Left cardiac atrium (tissue), 4 donors: ENCODE results near the gene PRKCH. TPM values are rescaled to one million over a fixed set of nuclear protein-coding genes. Genes with fewer than 3 reads are reported as not detected.
"Not testable (repeated sequence)": the region's sequence is repeated elsewhere in the genome, so short reads cannot be mapped to it uniquely, and the experiment has no call there.

Source experiments
- ATAC-seq, 2 donors: fragments of 200-7000 bp; cut with Tn5 transposase; one replicate each; pipeline ENCODE4 v1.9.1; 2020; ENCODE audit warnings: mild to moderate bottlenecking in 2 of 2, moderate library complexity in 2 of 2
- DNase-seq: peaks from one replicate; pipeline ENCODE4 v3.0.0-alpha.2; 2020
- intact Hi-C, 2 donors: fragments of 100-400 bp; cut with DNase I; formaldehyde crosslinking; loops; one replicate each; pipeline versions ENCODE4 v1.14.1 to v1.15.1; 2022 to 2023
- total RNA-seq, 2 donors: library from RNA; stranded (reverse); fragmentation: NEBNext Ultra II Directional; extraction: Animal tissue kit (Norgen Biotek cat#: 25700); gene quantifications; one replicate each; pipeline ENCODE4 v1.2.1, GENCODE V29; 2021
- donor health status: DM: no; HTN: yes; CAD: no.
- donor health status: DM: no; HTN: yes; CAD: no; lungs with severe emphysema.
- donor health status: DM: yes; HTN: yes; CAD: no.
- donor health status: Dilated cardiomyopathy.

Gene PRKCH
- total RNA-seq, 2 donors from 2014 or later: 17.6 to 34.8 TPM

DNA sequence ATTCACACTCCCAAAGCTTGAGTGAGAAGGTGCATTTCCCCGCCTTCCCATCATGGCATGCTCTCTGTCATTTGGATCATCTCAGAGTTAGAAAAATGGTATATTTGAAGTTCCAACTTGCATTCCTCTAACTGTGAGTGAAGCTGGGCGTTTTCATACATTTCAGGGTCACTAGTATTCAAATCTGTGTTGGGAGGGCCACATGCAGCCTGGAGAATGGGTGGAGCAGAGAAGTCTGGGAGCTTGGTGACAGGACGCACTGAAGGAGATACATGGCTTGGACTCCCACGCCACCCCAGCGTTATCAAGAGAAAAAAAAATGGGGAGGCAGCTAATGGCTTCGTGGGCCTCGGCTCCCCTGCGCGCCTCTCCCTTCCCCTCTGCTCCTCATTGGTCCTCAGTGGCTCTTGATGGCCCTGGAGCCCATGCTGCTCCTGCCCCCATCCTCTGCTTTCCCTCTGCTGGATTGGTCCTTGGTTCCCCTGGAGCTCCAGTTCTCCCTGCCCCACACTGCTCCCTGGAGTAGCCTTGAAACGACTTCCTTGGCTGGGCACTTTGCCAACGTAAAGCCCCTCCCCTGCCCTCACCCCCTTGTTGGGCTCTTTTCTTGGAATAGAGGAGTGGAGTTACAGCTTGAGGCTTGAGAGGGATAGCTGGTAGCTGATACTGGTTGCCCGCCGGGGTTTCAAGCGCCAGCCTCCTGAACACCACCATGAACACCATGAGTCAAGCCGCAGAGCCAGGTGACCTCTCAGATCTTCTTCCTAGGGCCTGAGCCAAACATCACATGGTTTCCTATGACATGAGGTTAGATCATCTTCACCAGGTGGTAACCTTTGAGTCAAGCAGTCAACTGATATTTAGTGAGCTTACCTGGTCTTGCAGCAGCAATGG lies 139.6 kb downstream of the PRKCH start:
- no peak for DNase-seq
- intact Hi-C loops: loop anchor here (2.0 kb wide), 2 partner anchors 376 to 380 kb away; no protein-coding TSS in a partner anchor
- no peak for ATAC-seq

DNA sequence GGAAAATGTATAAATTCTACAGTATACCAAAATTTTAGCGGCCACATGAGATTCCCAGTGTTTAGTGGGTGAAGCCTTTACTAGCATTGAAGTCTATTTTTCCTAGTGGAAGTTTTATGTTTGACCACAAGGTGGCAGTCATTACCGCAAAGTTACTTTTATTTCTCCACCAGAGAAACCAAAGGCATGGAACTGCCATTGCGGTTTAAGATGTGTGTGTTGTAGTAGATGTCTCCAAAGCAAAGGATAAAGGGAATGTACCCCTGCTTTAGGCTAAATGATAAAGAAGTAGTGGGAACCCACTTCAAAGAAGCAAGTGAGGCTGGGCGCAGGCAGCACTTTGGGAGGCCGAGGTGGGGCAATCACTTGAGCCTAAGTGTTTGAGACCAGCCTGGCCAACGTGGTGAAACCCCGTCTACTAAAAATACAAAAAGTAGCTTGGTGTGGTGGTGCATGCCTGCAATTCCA lies 140.5 kb downstream of the PRKCH start:
- ATAC-seq (peak; percentile 51 to 52), DNase-seq (no peak)
- intact Hi-C loops: loop anchor here (2.0 kb wide), 3 partner anchors 269 to 379 kb away; no protein-coding TSS in a partner anchor

DNA sequence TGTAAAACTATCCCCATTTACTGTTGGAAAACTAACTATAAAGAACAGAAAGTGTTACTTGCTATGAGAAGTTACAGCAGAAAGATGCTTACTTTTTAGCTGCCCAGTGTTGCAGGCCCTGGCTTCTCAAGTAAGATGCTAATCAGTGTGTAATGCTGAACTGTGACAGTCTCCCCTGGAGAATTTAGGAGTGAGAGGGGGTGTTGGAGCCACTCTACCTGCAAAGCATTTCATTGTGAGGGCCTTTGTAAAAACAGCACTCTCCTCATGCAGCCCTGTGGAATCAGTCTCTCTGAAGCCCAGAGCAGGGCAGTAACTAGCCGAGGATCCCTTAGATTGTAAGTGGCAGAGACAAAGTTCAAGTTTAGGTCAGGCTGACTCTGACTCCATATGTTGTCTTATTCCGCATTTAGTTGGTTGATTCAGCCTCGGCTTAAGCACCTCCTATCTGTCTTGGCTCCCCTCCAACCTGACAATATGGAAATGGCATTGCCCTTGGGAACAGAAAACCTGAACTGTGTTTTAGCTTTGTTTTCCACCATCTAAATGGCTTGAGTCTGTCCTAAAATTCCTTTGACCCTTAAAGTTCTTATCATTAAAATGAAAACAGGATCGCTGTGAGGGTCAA lies 141.3 kb downstream of the PRKCH start:
- DNase-seq: no peak
- intact Hi-C loops: loop anchor here in 1 of 2 donors (2.0 kb wide), 1 partner anchor 268 kb away; no protein-coding TSS in a partner anchor
- peak in 1 of 2 donors; percentile 13 for ATAC-seq

DNA sequence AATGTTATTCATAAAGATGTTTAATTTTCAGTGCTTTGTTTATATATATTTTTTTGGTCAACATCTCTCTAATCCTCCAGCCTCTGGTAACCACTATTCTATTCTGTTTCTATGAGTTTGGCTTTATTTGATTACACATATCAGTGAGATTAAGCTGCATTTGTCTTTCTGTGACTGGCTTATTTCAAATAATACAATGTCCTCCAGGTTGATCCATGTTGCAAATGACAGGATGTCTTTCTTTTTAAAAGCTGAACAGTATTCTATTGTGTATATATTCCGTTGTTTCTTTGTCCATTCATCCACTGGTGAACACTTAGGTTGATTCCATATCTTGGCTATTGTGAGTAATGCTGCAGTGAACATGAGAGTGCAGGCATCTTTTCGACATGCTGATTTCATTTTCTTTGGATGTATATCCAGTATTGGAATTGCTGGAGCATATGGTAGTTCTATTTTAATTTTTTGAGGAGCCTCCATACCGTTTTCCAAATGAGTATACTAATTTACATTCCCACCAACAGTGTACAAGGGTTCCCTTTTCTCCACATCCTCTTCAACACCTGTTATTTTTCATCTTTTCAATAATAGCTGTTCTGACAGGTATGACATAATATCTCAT lies 142.4 kb downstream of the PRKCH start:
- intact Hi-C loops: loop anchor here in 1 of 2 donors (2.0 kb wide), 1 partner anchor 267 kb away; no protein-coding TSS in a partner anchor
- ATAC-seq (no peak), DNase-seq (no peak)

DNA sequence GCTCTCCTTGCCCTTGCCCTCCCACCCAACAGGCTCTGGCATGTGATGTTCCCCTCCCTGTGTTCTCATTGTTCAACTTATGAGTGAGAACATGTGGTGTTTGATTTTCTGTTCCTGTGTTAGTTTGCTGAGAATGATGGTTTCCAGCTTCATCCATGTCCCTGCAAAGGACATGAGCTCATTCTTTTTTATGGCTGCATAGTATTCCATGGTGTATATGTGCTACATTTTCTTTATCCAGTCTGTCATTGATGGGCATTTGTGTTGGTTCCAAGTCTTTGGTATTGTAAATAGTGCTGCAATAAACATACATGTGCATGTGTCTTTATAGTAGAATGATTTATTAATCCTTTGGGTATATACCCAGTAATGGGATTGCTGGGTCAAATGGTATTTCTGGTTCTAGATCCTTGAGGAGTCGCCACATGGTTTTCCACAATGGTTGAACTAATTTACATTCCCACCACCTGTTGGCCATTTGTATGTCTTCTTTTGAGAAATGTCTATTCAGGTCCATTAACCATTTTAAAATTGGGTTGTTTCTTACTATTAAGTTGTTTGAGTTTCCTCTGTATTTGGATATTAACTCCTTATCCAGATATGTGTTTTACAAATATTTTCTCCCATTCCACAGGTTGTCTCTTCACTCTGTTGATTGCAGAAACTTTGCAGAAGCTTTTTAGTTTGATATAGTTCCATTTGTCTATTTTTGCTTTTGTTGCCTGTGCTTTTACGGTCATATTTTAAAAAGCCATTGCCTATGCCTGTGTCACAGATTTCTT lies 143.4 kb downstream of the PRKCH start:
- not testable (repeated sequence) for DNase-seq, ATAC-seq
- intact Hi-C loops: loop anchor here in 1 of 2 donors (5.0 kb wide), 1 partner anchor 233 kb away; the partner anchor contains the start of gene HIF1A

DNA sequence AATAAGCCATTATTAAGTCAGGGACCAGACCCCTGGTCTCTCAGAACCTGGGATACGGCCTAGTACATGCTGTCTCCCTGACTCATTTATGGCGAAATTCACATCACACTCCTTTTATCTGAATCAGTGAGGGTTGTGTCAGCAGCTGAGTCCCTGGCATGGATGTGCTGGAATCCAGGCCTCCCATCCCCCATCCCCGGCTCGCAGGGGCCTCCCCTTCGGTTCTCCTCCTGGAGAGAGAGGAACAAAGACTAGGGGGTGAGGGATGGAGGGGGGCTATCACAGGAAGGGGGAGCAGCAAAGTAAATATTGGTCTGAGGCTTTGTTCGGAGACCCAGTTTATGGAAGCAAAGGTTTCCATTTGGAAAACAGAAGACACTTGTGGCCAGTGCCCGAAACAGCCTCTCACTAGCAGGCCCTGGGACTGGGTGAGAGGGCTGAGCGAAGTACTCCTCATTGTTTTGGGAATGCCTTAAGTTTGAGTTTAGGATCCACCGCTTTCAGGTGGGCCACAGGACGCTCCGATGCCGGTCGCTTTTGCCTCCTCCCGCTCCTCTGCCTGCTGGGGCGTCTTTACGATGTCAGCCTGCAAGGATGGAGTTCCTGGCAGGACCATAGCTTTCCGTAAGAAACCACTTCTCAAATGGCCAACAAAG lies 145.0 kb downstream of the PRKCH start:
- DNase-seq: peak; percentile 90
- intact Hi-C loops: loop anchor here in 1 of 2 donors (5.0 kb wide), 1 partner anchor 231 kb away; the partner anchor contains the start of gene HIF1A
- peak; percentile 81 to 91 for ATAC-seq

DNA sequence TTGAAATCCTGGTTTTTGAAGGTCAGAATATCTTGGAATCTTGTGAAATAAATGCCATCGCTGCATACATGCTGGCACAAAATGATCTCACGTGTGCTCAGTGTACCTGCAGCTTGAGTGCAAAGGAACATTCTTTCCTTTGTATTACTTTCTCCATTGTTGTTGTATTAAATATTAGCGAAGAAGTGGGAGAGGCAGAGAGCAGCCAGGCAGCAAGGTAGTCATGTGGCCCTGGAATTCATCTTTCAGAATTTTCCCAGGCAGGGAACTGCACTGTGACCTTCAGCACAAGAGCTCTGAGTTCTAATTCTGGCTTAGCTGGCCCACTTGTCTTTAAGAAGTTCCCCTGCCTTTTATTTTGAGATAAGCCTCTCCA lies 145.5 kb downstream of the PRKCH start:
- no peak for ATAC-seq
- DNase-seq: no peak
- intact Hi-C loops: loop anchor here in 1 of 2 donors (5.0 kb wide), 1 partner anchor 230 kb away; the partner anchor contains the start of gene HIF1A

DNA sequence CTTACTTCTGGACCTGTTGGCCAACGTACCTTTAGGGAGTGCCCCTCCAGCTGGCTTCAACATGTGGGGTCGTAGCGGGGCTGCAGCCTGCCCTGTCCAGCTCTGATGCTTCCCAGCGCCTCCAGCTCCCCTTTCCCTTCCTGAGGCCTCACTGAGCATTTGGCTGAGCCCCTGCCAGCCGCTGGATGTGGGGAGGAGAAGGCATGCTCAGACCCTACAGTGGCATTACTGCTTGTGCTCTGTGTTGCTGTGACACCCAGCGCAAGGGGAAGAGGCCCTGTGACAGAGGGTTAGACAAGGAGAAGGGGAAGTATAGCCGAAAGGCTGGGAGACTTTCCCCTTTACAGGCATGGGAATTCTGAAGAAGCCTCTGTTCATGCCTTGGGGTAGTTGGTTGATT lies 145.9 kb downstream of the PRKCH start:
- DNase-seq: no peak
- intact Hi-C loops: loop anchor here in 1 of 2 donors (5.0 kb wide), 1 partner anchor 230 kb away; the partner anchor contains the start of gene HIF1A
- peak in 1 of 2 donors; percentile 2 for ATAC-seq

DNA sequence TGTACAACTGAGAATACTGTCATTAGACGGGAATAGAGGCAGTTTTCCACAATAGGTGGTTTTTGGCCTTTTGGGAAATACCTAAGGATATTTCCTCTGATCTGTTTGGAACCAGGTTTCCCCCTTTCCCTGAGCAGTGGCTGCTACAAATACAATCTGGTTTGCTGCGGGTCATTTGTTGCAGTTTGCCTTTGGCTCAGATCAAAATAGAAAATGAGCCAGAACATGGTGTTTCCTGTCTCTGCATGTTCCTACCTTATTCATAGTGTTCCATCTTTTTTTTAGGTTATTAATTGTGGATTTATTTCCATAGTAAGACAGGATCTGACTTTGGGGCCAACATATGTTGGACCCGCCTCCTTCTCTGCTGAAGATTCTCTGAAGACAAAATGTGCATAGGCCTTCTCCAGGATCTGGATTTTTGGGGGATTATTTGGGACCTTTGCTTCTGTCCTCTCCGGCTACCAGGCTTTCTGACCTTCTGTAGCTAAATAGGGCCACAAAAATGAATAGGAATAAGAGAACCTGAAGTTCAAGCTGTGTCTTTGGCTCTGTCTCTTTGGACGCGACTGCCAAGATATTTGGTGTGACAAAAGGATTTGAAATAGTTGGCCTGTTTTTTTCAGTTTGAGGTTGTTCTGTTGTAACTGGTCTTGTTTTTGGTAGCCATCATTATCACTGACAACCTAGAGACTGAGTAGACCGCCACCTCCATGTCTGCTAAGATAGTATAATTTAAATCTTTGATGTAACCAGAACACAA lies 146.9 kb downstream of the PRKCH start:
- ATAC-seq (no peak), DNase-seq (no peak)
- intact Hi-C loops: loop anchor here in 1 of 2 donors (5.0 kb wide), 1 partner anchor 229 kb away; the partner anchor contains the start of gene HIF1A

DNA sequence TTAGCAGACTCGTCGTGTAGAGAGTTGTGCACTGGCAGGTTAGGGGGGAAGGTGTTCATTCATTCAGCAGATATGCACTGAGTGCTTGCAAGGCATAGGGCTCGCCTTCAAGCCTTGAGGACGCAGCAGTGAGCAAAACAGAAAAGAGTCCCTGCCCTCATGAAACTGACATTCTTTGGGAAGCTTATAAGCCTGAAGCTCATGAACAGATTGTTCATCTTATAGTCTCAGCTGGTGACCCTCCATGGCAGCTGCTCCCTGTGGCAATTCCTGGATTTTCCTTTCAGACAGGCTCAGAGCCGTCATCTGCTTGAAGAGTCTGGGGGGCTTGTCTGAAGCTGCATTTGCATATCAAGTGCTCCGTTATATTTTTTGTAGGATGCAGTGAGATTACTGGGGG lies 148.4 kb downstream of the PRKCH start:
- intact Hi-C loops: loop anchor here in 1 of 2 donors (5.0 kb wide), 1 partner anchor 228 kb away; the partner anchor contains the start of gene HIF1A
- ATAC-seq: no peak
- DNase-seq: no peak

DNA sequence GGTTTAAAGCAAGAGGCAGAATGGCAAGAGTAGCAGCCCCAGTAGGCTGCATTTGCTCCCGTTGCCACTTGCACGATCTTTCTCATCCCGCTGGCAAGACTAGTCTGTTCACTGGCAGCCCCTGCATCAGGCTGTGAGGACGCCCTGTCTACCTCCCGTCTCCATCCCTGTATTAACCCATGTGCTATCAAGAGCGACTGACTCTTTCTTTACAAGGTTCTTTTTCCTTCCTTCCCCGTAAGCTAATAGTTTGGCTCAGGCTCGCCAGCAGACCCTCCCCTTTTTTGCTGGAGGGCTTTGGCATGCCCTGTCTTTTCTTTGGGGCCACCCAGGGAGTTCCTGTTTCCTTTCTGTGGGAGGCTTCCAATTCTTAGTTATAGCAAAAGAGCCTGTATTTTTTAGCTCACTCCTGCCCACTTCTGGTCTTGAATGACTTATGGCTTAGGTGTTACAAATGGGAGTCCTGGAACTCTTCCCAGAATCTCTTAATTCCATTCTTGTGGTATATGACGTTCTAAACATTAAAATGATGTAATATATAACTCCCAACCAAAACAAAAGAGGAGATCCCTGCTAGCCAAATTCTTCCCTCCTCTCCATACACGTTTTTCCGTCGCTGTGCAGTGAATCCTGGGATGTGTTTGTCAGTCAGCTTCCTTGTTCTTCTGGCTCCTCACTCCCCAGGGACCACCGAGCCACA lies 149.0 kb downstream of the PRKCH start:
- ATAC-seq: peak in 1 of 2 donors; percentile 5
- peak; percentile 50 for DNase-seq
- intact Hi-C loops: no loop called here

DNA sequence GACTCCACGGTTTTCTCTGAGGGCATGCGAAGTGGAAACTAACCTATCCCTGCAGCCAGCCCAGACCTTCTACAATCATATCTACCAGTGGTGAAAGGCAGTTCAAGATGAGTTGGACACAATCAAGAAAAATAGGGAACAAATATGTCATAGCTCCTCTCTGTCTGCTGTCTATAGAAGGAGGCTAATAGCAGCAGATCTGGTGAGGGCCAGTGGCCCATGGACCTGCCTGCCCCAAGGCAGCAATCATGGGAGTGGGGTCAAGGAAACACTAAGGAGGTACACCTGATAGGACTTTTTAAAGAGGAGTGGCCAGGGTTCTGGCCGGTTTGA lies 149.5 kb downstream of the PRKCH start:
- DNase-seq (no peak), ATAC-seq (no peak)
- intact Hi-C loops: no loop called here

DNA sequence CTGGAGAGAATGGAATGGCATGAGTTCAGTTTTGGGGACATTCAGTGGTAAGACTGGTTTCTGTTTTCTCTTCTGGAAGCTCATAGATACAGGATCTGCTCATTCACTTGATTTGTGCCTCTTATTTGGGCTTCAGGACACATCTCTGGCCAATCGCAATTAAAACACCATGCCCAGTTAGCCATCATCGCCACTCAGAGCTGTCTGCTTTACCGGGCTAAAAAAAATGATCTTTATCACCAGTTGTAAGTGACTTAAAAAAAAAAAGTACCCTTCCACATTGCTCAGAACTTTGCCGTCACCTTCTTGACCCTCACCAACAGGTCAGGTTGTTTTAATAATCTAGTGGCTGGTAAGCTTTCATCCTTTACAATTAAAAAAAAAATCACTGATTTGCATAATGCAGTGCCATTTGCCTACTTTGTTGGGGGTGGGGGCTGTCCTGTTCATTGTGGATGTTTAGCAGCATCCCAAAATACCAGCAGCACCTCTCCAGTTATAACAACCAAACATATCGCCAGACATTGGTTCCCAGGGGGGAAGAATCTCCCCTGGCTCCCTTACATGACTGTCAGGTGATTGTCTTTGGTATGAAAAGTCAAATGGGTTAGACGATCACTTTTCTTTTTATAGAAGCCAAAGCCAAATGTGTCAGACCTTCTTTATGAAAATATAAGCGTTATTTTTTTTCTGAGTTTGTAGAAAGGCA lies 150.1 kb downstream of the PRKCH start:
- ATAC-seq (peak; percentile 5 to 36), DNase-seq (no peak)
- intact Hi-C loops: no loop called here

DNA sequence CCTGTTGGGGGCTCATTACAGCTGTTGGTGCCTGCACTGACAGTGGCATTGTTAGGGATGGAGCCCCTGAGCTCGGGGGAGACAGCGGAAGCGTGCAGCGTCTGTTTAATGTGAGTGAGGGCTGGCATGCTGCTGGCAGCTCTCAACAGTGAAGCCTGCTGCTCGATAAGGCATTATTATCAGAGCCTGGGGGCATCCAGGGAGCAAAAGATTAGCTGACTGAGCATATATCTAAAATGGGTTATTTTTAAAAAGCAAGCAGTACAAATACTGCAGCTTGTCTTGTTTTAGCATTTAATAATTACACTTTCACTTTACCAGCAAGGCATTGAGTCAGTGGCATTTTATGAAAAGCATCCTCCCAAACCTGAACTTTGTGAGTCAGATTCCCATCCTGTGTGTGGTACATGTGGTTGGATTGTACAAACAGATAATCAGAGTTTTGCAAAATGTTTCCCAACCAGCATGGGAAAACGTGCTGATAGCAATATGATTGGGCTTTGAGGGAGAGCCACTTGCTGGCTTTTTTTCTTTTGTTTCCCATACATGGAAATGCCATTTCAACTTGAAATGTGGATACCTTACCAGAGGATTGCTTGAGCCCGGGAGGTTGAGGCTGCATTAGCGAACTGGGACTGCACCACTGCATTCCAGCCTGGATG lies 150.8 kb downstream of the PRKCH start:
- DNase-seq (peak; percentile 51), ATAC-seq (peak; percentile 44 to 58)
- intact Hi-C loops: no loop called here

DNA sequence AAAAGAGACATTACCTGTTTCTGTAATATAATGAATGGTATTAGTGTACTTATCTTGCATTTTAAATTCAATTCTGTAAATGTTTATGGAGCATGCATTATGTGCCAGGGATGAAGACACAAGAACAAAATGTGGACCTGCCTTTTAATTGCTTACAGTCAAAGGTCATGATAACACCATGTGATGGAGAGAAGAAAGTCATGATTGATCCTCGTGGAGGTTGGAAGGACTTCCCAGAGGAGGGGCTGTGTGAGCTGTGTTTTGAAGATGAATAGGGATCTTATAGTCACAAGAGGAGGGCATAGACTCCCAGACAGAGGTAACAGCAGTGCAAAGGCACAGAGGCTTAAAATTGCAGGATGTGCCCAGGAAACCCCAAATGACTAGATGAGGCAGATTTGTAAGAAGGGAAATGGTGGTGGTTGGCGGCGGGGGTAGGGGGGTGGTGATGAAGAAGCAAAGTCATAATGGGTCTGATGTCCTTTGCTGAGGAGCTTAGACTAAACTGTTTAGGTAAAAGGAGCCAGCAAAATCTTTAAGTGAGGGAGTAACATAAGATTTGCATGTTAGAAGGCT lies 151.5 kb downstream of the PRKCH start:
- intact Hi-C loops: no loop called here
- DNase-seq (no peak), ATAC-seq (no peak)
